ENCODE data around the gene TBC1D17. TPM values are rescaled to one million over a fixed set of nuclear protein-coding genes. Genes with fewer than 3 reads are reported as not detected.

TBC1D17 gene
- total and polyA plus RNA-seq, 12 donors = 5.8 to 198 (median 51.4) TPM

- Histone ChIP-seq H3K27me3 (no peaks in the 10 kb centered on the region), H3K4me1 (replicated peaks in 1 of 2) (peaks cover 0 to 10% of the 10 kb centered on the region in 2 donors), H3K4me3 (no peak overlapping the region), H3K27ac (peak overlapping the region in 2 of 5 donors; percentile 29 to 34), H3K9me3 (replicated peaks in 1 of 3) (no peaks in the 10 kb centered on the region), H3K36me3 (replicated peaks in 1 of 2) (peaks cover 0 to 32% of the 10 kb centered on the region in 2 donors)
- TF ChIP-seq CTCF (IDR thresholded peaks at IDR 0.05) (no peak), POLR2A (IDR thresholded peaks at IDR 0.05) (no peak)
- intact Hi-C loops (cut with DNase I) = no loop called here
- DNase-seq = no peak
- 58 to 71% (median 66%) methylated on average over 5 to 9 of the region's 9 CpGs for whole genome bisulfite sequencing, 4 donors
Measured at GRCh38 chr19:49911381-49912145, 34.1 kb downstream of the TBC1D17 start.

- TF ChIP-seq POLR2A (IDR thresholded peaks at IDR 0.05) (no peak), CTCF (IDR thresholded peaks at IDR 0.05) (no peak)
Measured at GRCh38 chr19:49912965-49913685, 35.6 kb downstream of the TBC1D17 start.

GRCh38 chr19:49913720-49914119 lies 36.2 kb downstream of the TBC1D17 start:
- H3K4me1 ChIP-seq (replicated peaks in 1 of 2) = peaks cover 0 to 10% of the 10 kb centered on the region in 2 donors
- H3K27me3 ChIP-seq = no peaks in the 10 kb centered on the region
- DNase-seq = no peak
- H3K36me3 ChIP-seq (replicated peaks in 1 of 2) = peaks cover 0 to 21% of the 10 kb centered on the region in 2 donors
- H3K9me3 ChIP-seq (replicated peaks in 1 of 3) = no peaks in the 10 kb centered on the region
- 92 to 97% (median 93%) methylated on average over 10 of the region's 10 CpGs for WGBS, 4 donors
- TF ChIP-seq POLR2A (IDR thresholded peaks at IDR 0.05) = no peak
- TF ChIP-seq CTCF (IDR thresholded peaks at IDR 0.05) = no peak
- H3K4me3 ChIP-seq = no peak overlapping the region
- intact Hi-C loops (cut with DNase I) = no loop called here
- H3K27ac ChIP-seq = no peak overlapping the region

More at GRCh38 chr19:49912965-49913685, 35.6 kb downstream of the TBC1D17 start:
- intact Hi-C loops (cut with DNase I) = no loop called here
- DNase-seq = no peak
- no peaks in the 10 kb centered on the region for H3K27me3 ChIP-seq
- peaks cover 0 to 23% of the 10 kb centered on the region in 2 donors for H3K36me3 ChIP-seq (replicated peaks in 1 of 2)
- 89 to 93% (median 90%) methylated on average over 19 to 21 of the region's 21 CpGs for WGBS, 4 donors
- no peak overlapping the region for H3K27ac ChIP-seq
- peaks cover 0 to 10% of the 10 kb centered on the region in 2 donors for H3K4me1 ChIP-seq (replicated peaks in 1 of 2)
- H3K9me3 ChIP-seq (replicated peaks in 1 of 3) = no peaks in the 10 kb centered on the region
- H3K4me3 ChIP-seq = no peak overlapping the region

GRCh38 chr19:49915271-49915670 lies 37.8 kb downstream of the TBC1D17 start:
- Histone ChIP-seq H3K4me3 (no peak overlapping the region), H3K4me1 (replicated peaks in 1 of 2) (peaks cover 0 to 10% of the 10 kb centered on the region in 2 donors), H3K9me3 (replicated peaks in 1 of 3) (no peaks in the 10 kb centered on the region), H3K36me3 (replicated peaks in 1 of 2) (peaks cover 0 to 11% of the 10 kb centered on the region in 2 donors), H3K27ac (no peak overlapping the region), H3K27me3 (no peaks in the 10 kb centered on the region)
- TF ChIP-seq CTCF (IDR thresholded peaks at IDR 0.05) = no peak
- no peak for TF ChIP-seq POLR2A (IDR thresholded peaks at IDR 0.05)
- intact Hi-C loops (cut with DNase I) = no loop called here
- WGBS, 4 donors = 95 to 99% (median 98%) methylated on average over 6 of the region's 6 CpGs
- no peak for DNase-seq

Data from adrenal gland (tissue), 12 donors.